H1 (cell line): ENCODE results near the gene REPS1. TPM values are rescaled to one million over a fixed set of nuclear protein-coding genes. Genes with fewer than 3 reads are reported as not detected.

Source experiments
- CHD2 ChIP-seq: IDR thresholded peaks from 2 replicates; pipeline ENCODE4 v1.6.1; 2012; ENCODE audit warnings: low read length, improper control_type of control experiment
- CHD7 ChIP-seq: fragments of 300-600 bp; sonication (generic); IDR thresholded peaks from 2 replicates; pipeline ENCODE4 v1.7.1; 2012; ENCODE audit warnings: low read length, moderate library complexity, mild to moderate bottlenecking, inconsistent platforms; ENCODE audit not compliant: insufficient replicate concordance
- KDM4A ChIP-seq: IDR thresholded peaks from one replicate; pipeline ENCODE4 v1.7.1; 2012; ENCODE audit warnings: low read depth, mild to moderate bottlenecking, moderate library complexity, low read length, inconsistent platforms; ENCODE audit not compliant: severe bottlenecking
- PHF8 ChIP-seq: fragments of 200-600 bp; sonication (generic); conservative IDR thresholded peaks from 2 replicates; pipeline ENCODE4 v1.7.1; 2012; ENCODE audit warnings: low read depth, mild to moderate bottlenecking, inconsistent platforms, low read length, moderate library complexity
- POLR2A ChIP-seq, 2 experiments: IDR thresholded peaks; 1 replicate in 1 of 2; 2 replicates in 1 of 2; pipeline ENCODE4 v1.6.1; 2011; ENCODE audit warnings: low read depth in 2 of 2, low read length in 2 of 2, mild to moderate bottlenecking in 2 of 2; ENCODE audit errors: control extremely low read depth in 1 of 2
- RBBP5 ChIP-seq: IDR thresholded peaks from 2 replicates; pipeline ENCODE4 v1.7.1; 2012; ENCODE audit warnings: low read depth, mild to moderate bottlenecking, inconsistent platforms, low read length, moderate library complexity, borderline replicate concordance
- polyA plus RNA-seq, 7 experiments: library from polyadenylated mRNA; depleted of rRNA in 3 of 7; stranded (reverse) in 5 of 7; unstranded in 2 of 7; fragments of >200 nt in 5 of 7; fragments of 200-250 nt in 2 of 7; gene quantifications; 1 replicate in 5 of 7; 2 replicates in 1 of 7; 4 replicates in 1 of 7; pipeline versions ENCODE4 v1.2.1 to v1.2.3, GENCODE V29; 2011 to 2013; ENCODE audit warnings: missing spikeins in 2 of 7, mixed read lengths in 2 of 7
- total RNA-seq: library from RNA; stranded (reverse); fragmentation: NEBNext Ultra II Directional; extraction: Animal tissue kit (Norgen Biotek cat#: 25700); gene quantifications from 2 replicates; pipeline ENCODE4 v1.2.1, GENCODE V29; 2021

REPS1 gene
- total and polyA plus RNA-seq, 2 of the 8 experiments (the other 6 are each of a cell fraction or from before 2014, with no cell fraction given), result 52.1 to 68.9 TPM

- TF ChIP-seq CHD7 (no peak), PHF8 (no peak), RBBP5 (no peak), CHD2 (no peak), KDM4A (no peak), POLR2A (IDR thresholded peaks at IDR 0.05; ENCODE audit: control extremely low read depth in 1 of 2, low read depth in 2 of 2, low read length in 2 of 2) (no peak)
Measured at GRCh38 chr6:138948004-138948403, 40.0 kb downstream of the REPS1 start (continued).
